Right ventricle myocardium inferior (tissue), 1 donor: ENCODE results near the gene RXRB. TPM values are rescaled to one million over a fixed set of nuclear protein-coding genes. Genes with fewer than 3 reads are reported as not detected.

Experiments
- ATAC-seq: fragments of 200-7000 bp; cut with Tn5 transposase; one replicate; pipeline ENCODE4 v1.9.1; 2020; ENCODE audit warnings: mild to moderate bottlenecking, moderate library complexity
- DNase-seq: peaks from one replicate; pipeline ENCODE4 v3.0.0; 2021; ENCODE audit errors: missing footprints
- intact Hi-C: fragments of 100-400 bp; cut with DNase I; formaldehyde crosslinking; loops from one replicate; pipeline ENCODE4 v1.11.0; 2022
- total RNA-seq: library from RNA; stranded (reverse); fragmentation: NEBNext Ultra II Directional; extraction: Animal tissue kit (Norgen Biotek cat#: 25700); gene quantifications from one replicate; pipeline ENCODE4 v1.2.1, GENCODE V29; 2021
- donor health status: DM: no; HTN: yes; CAD: no; lungs with severe emphysema.

Gene RXRB
- total RNA-seq, 1 donor from 2014 or later: 39.3 TPM

DNA sequence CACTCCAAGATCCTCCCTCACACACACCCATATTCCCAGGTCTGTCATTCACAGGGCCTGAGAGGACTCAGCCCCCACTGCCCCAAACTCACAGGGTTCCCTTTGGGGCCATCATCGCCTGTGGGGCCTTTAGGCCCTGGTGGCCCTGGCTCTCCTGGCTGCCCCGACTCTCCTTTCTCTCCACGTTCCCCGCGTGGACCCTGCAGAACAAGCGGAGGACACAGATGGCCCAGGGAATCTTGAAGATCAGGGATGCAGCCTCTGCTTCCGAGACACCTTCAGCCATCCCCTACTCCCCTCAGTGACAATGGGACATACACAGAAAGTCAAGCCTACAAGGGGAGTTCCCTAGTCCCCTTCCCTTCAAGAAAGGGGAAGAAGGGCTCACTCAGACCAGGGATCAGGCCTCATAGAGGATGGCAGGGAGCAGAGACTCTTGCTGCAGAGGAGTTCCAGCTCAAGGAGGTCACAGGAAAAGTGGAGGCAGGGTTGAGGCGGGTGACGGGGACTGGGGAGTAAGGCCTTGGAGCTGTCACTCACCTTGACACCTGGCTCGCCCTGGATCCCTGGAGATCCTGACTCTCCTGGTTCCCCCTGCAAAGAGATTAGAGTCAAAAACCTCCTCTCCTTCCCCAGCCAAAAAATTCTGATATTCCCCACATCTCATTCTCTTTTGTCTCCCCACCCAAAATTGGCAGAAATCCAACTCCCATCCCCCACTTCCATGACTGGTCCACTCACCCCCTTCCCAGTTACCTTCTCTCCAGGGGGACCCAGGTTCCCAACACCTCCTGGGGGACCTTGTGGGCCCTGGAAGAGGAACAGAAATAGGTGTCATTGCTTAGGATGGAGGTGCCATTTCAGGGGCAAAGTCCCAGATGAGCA is 30.9 kb downstream of the RXRB start:
- DNase-seq (peak; percentile 42), ATAC-seq (no peak)
- intact Hi-C loops: no loop called here

- ATAC-seq (no peak), DNase-seq (no peak)
- intact Hi-C loops: no loop called here
Observed at GRCh38 chr6:33168639-33169038, 31.8 kb downstream of the RXRB start.

DNA sequence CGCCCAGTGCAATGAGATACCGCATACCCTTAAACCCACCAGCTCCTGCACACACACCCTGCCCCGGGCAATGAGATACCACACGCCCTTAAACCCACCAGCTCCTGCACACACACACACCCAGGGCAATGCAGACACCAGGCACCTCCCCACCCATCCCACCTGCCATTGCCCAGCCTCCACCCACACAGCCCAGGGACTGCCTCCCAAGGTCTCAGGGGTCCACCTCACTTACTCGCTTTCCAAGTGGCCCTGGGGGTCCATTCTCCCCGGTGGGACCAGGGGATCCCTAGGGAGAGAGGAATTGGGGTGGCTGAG is 32.2 kb downstream of the RXRB start:
- DNase-seq (no peak), ATAC-seq (no peak)
- intact Hi-C loops: no loop called here

GRCh38 chr6:33167374-33168283 is 32.8 kb downstream of the RXRB start:
- intact Hi-C loops: no loop called here
- DNase-seq (peak; percentile 13), ATAC-seq (no peak)

GRCh38 chr6:33166811-33167210 is 33.7 kb downstream of the RXRB start:
- intact Hi-C loops: no loop called here

DNA sequence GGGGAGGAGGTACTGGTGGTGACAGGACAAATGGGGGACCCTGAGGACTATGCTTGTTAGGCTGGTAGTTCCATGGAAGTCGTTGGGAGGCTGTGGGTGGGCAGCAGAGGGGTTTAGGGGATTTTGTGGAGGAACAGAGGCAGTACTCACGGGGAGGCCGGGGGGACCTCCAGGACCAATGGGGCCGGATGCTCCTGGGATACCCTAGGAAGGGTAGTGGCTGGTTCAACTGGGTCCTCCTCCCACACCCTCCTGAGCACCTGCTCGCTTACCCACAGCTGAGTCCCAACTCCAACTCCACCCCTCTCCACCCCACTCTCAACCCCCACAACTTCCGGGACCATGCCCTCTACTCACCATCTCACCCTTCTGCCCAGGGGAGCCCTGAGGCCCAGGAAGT is 34.1 kb downstream of the RXRB start:
- ATAC-seq: no peak
- intact Hi-C loops: no loop called here

More at GRCh38 chr6:33166811-33167210, 33.7 kb downstream of the RXRB start:
- DNase-seq: peak; percentile 33
- ATAC-seq: no peak

GRCh38 chr6:33165581-33166258 is 34.7 kb downstream of the RXRB start:
- intact Hi-C loops: no loop called here
- no peak for ATAC-seq
- DNase-seq: peak; percentile 52

More for the DNA sequence above, 34.1 kb downstream of the RXRB start:
- DNase-seq: peak; percentile 43

DNA sequence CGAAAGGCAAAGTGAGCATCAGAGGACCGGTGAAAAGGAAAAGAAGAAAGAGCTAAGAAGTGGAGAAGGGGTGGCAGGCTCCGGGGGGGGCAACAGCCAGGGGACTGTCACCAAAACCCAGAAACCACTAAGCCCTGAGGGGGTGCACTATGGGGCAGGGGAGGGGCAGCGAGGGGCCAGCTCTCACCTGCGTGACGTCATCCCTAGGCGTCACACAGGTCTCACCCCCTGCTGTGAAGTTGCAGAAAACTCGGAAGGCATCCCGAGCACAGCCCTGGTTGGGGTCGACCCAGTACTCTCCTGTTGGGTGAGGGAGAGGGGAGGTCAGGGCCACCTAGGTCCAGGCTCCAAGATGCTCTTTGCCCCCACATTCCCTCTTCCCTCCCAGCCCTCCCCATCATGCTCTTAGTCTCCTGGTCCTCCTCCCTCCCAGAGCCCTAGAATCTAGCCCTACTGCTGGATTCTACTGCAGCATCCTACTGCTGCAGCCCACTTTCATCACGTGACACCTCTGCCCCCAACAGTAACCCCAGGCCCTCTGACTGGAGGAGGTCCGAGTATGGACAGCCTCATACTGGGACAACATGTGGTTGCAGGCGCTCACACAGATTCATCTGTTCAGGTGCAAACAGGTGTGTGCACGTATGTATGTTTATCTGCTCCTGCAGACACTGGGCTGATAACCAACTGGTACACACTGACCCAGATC is 35.6 kb downstream of the RXRB start:
- DNase-seq (no peak), ATAC-seq (no peak)
- intact Hi-C loops: no loop called here

DNA sequence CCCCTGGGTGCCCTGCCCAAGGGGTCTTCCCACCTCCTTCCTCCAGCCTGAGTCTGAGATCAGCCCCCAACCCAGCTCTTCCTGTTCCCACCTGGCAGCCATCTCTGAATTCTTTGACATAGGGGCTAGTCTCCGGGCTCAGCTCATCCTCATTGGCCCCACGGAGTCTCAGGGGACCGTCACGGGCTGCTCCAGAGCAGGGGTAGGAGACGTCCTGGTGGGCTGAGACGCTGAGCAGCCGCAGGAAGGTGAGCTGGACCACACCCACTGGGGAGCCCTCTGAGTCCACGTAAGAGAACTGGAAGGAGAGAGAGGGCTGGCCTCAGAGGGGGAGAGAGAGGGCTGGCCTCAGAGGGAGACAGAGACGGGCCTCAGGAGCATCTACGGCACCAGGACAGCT is 36.3 kb downstream of the RXRB start:
- intact Hi-C loops: no loop called here
- DNase-seq: peak; percentile 11
- ATAC-seq: no peak

DNA sequence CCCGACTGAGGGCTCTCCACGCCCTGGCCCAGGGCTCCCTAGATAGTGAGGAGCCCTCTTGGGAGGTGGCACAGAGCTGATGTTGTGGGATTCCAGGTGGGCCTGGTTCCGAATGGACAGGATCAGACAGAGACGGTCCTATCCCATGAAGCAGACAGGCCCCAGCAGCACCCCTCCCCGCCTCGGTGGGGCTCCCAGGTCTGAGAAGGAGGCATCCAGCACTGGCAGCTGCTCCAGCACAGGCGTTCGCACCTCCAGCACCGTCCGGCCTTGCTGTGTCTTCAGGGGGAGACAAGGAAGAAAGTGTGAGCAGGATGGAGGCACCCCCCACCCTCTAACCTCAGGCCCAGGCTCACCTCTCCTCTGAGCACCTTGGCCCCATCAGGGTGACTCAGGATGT is 36.9 kb downstream of the RXRB start:
- ATAC-seq: no peak
- intact Hi-C loops: no loop called here
- peak; percentile 34 for DNase-seq

- peak; percentile 91 for ATAC-seq
- intact Hi-C loops: loop anchor here (1.0 to 2.0 kb wide), 2 partner anchors 35 to 87 kb away; no protein-coding TSS in a partner anchor
Observed at GRCh38 chr6:33161354-33162331, 38.8 kb downstream of the RXRB start.

DNA sequence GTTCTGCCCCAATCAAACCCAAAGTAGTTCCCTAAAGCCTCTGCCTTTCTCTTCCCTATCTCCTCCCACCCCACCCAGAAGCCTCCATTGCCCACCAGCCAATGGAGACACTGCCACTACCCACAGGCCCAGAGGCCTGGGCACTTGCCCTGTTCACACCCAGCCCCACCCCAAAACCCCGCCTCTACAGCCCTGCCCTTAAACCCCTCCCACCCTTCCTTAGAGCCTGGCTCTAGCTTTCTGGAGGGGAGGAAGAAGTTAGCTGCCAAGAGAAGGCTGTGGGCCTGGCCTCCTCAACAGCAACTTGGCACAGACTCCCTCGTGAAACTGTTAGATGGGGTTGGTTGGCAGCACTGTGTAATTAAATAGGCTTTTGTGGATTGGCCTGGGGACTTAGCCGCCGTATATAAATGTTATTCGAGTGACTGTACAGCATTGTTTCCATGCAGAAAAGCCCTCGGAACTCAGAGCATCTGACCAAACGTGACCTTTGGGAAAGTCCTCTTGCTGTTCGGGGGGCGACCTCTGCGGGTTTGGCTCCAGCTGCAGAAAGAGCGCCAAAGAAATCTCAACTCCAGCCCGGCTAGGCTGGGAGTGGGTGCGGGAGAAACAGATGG is 39.6 kb downstream of the RXRB start:
- ATAC-seq (peak; percentile 53), DNase-seq (no peak)
- intact Hi-C loops: loop anchor here (1.0 to 2.0 kb wide), 2 partner anchors 36 to 87 kb away; no protein-coding TSS in a partner anchor

More at GRCh38 chr6:33161354-33162331, 38.8 kb downstream of the RXRB start:
- peak; percentile 92 for DNase-seq

DNA sequence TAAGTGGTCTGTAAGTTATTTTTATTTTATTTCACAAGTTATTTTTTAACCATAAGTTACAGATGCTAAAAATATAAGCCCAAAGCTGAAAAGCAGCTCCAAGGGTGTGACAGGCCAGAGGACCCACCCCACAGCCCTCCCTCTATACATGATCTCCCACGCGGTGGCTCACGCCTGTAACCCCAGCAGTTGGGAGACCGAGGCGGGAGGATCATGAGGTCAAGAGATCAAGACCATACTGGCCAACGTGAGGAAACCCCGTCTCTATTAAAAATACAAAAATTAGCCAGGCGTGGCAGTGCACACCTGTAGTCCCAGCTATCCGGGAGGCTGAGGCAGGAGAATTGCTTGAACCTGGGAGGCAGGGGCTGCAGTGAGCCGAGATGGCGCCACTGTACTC is 40.4 kb downstream of the RXRB start:
- intact Hi-C loops: loop anchor here (2.0 kb wide), 1 partner anchor 37 kb away; no protein-coding TSS in a partner anchor
- DNase-seq (no peak), ATAC-seq (no peak)

- ATAC-seq (no peak), DNase-seq (no peak)
- intact Hi-C loops: no loop called here
Observed at GRCh38 chr6:33156964-33157363, 43.5 kb downstream of the RXRB start.

DNA sequence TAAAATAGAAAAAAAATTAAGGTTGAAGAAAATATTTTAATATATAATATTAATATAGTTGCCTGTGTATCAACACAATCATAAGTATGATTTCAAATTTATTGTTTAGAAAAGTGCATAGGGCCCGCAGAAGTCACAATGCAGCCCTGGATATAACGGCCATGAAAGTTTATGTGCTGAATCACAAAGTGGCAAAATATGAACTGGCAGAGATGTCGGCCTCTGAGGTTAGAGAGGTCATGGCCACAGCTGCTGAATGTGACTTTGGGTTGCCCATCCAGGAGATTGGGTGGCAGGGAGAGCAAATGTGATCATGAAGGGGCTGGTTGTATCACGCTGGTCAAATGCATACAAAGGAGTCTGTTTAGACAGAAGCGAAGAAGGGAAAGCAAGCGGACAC is 43.9 kb downstream of the RXRB start:
- intact Hi-C loops: no loop called here
- ATAC-seq: no peak

GRCh38 chr6:33154349-33154748 is 46.1 kb downstream of the RXRB start:
- DNase-seq (no peak), ATAC-seq (no peak)
- intact Hi-C loops: no loop called here

More for the DNA sequence above, 43.9 kb downstream of the RXRB start:
- no peak for DNase-seq

GRCh38 chr6:33151050-33151449 is 49.4 kb downstream of the RXRB start:
- DNase-seq (no peak), ATAC-seq (no peak)
- intact Hi-C loops: no loop called here
